ENCODE data around the gene PITRM1.
A peak's percentile ranks its signal among the peaks of the same experiment; 100 is the strongest.
"Not testable (repeated sequence)": the region's sequence is repeated elsewhere in the genome, so short reads cannot be mapped to it uniquely, and the experiment has no call there.

The PITRM1 gene

DNA sequence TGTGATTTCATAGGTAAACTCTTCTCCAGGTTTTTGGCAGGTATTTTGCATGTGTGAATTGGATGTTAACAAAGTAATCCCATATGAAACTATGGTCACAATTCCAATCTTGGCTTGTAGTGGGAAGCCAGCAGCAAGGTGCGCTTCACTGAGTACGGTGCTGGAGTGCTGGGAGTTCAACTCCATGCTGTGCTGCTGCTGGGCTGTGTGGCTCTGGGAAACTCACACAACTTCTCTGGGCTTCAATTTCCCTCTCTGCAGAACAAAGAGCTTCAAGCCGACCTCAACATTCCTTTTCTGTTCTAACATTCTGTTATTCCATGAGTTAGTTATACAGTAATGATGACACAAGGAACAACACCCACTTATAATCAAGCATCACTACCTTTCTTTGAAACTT, 18.2 kb upstream of the PITRM1 start:
- no peak for DNase-seq (ENCODE audit: low spot score)
- TF ChIP-seq CTCF (IDR thresholded peaks at IDR 0.05; ENCODE audit: extremely low read depth, missing control alignments) = no peak

DNA sequence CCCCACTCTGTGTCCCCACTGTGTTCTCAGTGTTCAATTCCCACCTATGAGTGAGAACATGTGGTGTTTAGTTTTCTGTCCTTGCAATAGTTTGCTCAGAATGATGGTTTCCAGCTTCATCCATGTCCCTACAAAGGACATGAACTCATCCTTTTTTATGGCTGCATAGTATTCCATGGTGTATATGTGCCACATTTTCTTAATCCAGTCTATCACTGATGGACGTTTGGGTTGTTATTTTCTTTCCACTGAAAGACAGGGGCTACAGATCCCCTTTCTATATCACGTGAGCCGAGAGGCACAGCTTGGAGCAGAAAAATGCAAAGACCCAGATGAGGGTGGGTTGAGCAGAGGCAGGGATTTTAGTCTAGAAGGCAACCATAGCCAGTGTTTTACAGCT, 14.6 kb upstream of the PITRM1 start:
- not testable (repeated sequence) for DNase-seq (ENCODE audit: low spot score)

GRCh38 chr10:3186368-3186767, 13.8 kb upstream of the PITRM1 start:
- no peak for DNase-seq (ENCODE audit: low spot score)
- no peak for TF ChIP-seq CTCF (IDR thresholded peaks at IDR 0.05; ENCODE audit: extremely low read depth, missing control alignments)

- no peak for DNase-seq (ENCODE audit: low spot score)
- TF ChIP-seq CTCF (IDR thresholded peaks at IDR 0.05; ENCODE audit: extremely low read depth, missing control alignments) = no peak
Measured at GRCh38 chr10:3185386-3185785, 12.8 kb upstream of the PITRM1 start.

GRCh38 chr10:3180355-3181025, 7.9 kb upstream of the PITRM1 start:
- TF ChIP-seq CTCF (IDR thresholded peaks at IDR 0.05; ENCODE audit: extremely low read depth, missing control alignments) = no peak
- DNase-seq (ENCODE audit: low spot score) = no peak

DNA sequence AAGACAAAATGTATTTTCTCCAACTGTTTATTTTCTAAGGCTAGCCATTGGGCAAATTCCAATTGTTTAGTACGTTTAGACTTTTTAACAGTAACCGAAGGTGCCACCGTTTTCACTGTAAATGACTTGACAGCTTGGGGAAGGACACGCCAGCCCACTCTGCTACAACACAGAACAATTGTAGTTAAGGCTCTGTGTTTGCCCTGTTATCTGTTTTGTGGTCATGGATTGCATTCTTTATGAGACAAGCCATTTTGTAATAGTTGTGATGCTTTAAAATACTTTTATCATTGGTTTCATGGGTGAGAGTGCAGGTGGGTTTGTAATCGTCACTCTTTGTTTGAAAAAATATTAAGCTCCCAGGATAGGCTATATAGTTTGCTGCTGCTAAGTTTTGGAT, 6.6 kb upstream of the PITRM1 start:
- no peak for TF ChIP-seq CTCF (IDR thresholded peaks at IDR 0.05; ENCODE audit: extremely low read depth, missing control alignments)

GRCh38 chr10:3178042-3178441, 5.5 kb upstream of the PITRM1 start:
- peak; percentile 32 for DNase-seq (ENCODE audit: low spot score)
- TF ChIP-seq CTCF (IDR thresholded peaks at IDR 0.05; ENCODE audit: extremely low read depth, missing control alignments) = no peak

More for the DNA sequence above, 6.6 kb upstream of the PITRM1 start:
- no peak for DNase-seq (ENCODE audit: low spot score)

GRCh38 chr10:3173171-3173878, 743 bp upstream of the PITRM1 start:
- no peak for TF ChIP-seq CTCF (IDR thresholded peaks at IDR 0.05; ENCODE audit: extremely low read depth, missing control alignments)
- DNase-seq (ENCODE audit: low spot score) = no peak
